HEK293T (cell line): Measurements from ENCODE around the gene BMERB1.

ENCODE experiments used
- CTCF ChIA-PET: fragments of 350-600 bp; formaldehyde crosslinking; extraction: SDS; loops from one replicate; lab custom pipeline; 2021; ENCODE audit warnings: antibody characterized with exemption, inconsistent platforms; lab: Yijun Ruan, JAX
- POLR2A ChIA-PET: fragments of 350-600 bp; formaldehyde crosslinking; extraction: SDS; loops from one replicate; lab custom pipeline; 2020; ENCODE audit warnings: antibody characterized with exemption, inconsistent platforms; lab: Yijun Ruan, JAX
- DNase-seq: peaks from one replicate; pipeline ENCODE4 v3.0.0; 2012; ENCODE audit warnings: mixed read lengths; ENCODE audit errors: extremely low spot score
- ARNT ChIP-seq: fragments of 450-650 bp; IDR thresholded peaks from 2 replicates; pipeline ENCODE4 v1.6.1; 2017; ENCODE audit warnings: mild to moderate bottlenecking
- BHLHE40 ChIP-seq: fragments of 450-650 bp; IDR thresholded peaks from 2 replicates; pipeline ENCODE4 v1.6.1; 2016; ENCODE audit warnings: mild to moderate bottlenecking, moderate library complexity, borderline replicate concordance
- CTBP1 ChIP-seq: fragments of 450-650 bp; IDR thresholded peaks from 2 replicates; pipeline ENCODE4 v1.6.1; 2016; ENCODE audit warnings: borderline replicate concordance
- ELF4 ChIP-seq: fragments of 450-650 bp; IDR thresholded peaks from 2 replicates; pipeline ENCODE4 v1.6.1; 2017; ENCODE audit warnings: antibody characterized with exemption
- FOXA1 ChIP-seq: fragments of 450-650 bp; IDR thresholded peaks from 2 replicates; pipeline ENCODE4 v1.6.1; 2016; ENCODE audit warnings: mild to moderate bottlenecking
- FOXK2 ChIP-seq: fragments of 450-650 bp; IDR thresholded peaks from 2 replicates; pipeline ENCODE4 v1.6.1; 2016; ENCODE audit warnings: mild to moderate bottlenecking
- FOXM1 ChIP-seq: fragments of 450-650 bp; IDR thresholded peaks from 2 replicates; pipeline ENCODE4 v1.6.1; 2017; ENCODE audit warnings: mild to moderate bottlenecking, borderline replicate concordance
- HDGF ChIP-seq: fragments of 450-650 bp; IDR thresholded peaks from 2 replicates; pipeline ENCODE4 v1.6.1; 2017; ENCODE audit warnings: antibody characterized with exemption, borderline replicate concordance
- L3MBTL2 ChIP-seq: fragments of 450-650 bp; conservative IDR thresholded peaks from 2 replicates; pipeline ENCODE4 v1.6.1; 2016; ENCODE audit warnings: mild to moderate bottlenecking
- LEF1 ChIP-seq: fragments of 450-650 bp; IDR thresholded peaks from 2 replicates; pipeline ENCODE4 v1.6.1; 2017; ENCODE audit warnings: mild to moderate bottlenecking, borderline replicate concordance
- NFRKB ChIP-seq: fragments of 450-650 bp; IDR thresholded peaks from 2 replicates; pipeline ENCODE4 v1.6.1; 2016; ENCODE audit warnings: mild to moderate bottlenecking, moderate library complexity
- PKNOX1 ChIP-seq: fragments of 450-650 bp; IDR thresholded peaks from 2 replicates; pipeline ENCODE4 v1.6.1; 2016
- SP1 ChIP-seq: fragments of 450-650 bp; IDR thresholded peaks from 2 replicates; pipeline ENCODE4 v1.6.1; 2017
- SUZ12 ChIP-seq: fragments of 450-650 bp; IDR thresholded peaks from 2 replicates; pipeline ENCODE4 v1.6.1; 2016; ENCODE audit warnings: mild to moderate bottlenecking
- TARDBP ChIP-seq: fragments of 450-650 bp; IDR thresholded peaks from 2 replicates; pipeline ENCODE4 v1.6.1; 2016
- ZNF384 ChIP-seq: fragments of 450-650 bp; IDR thresholded peaks from 2 replicates; pipeline ENCODE4 v1.6.1; 2016

The BMERB1 gene

GRCh38 chr16:15552507-15552906 lies 118.1 kb downstream of the BMERB1 start:
- TF ChIP-seq FOXA1 (no peak), CTBP1 (no peak), LEF1 (no peak), ELF4 (no peak)
- CTCF ChIA-PET: no interaction called here
- POLR2A ChIA-PET: no interaction called here
- no peak for DNase-seq

- TF ChIP-seq LEF1: no peak
- POLR2A ChIA-PET: no interaction called here
- CTCF ChIA-PET: no interaction called here
- no peak for DNase-seq
Measured at GRCh38 chr16:15553313-15554088, 119.1 kb downstream of the BMERB1 start.

GRCh38 chr16:15556130-15556529 lies 121.7 kb downstream of the BMERB1 start:
- DNase-seq: no peak
- POLR2A ChIA-PET: no interaction called here
- CTCF ChIA-PET: no interaction called here

GRCh38 chr16:15557258-15557657 lies 122.9 kb downstream of the BMERB1 start:
- DNase-seq: no peak
- TF ChIP-seq SP1: no peak
- TF ChIP-seq FOXK2: no peak
- TF ChIP-seq NFRKB: no peak
- TF ChIP-seq HDGF: no peak
- TF ChIP-seq ARNT: no peak
- no peak for TF ChIP-seq ELF4
- TF ChIP-seq CTBP1: no peak
- TF ChIP-seq L3MBTL2: no peak
- ChIA-PET POLR2A (no interaction called here), CTCF (interaction anchor here (0.6 kb wide), 1 partner anchor 15 kb away, joined by 11 read pairs; no protein-coding TSS in a partner anchor)

More at GRCh38 chr16:15556130-15556529, 121.7 kb downstream of the BMERB1 start:
- TF ChIP-seq SP1 (no peak), SUZ12 (no peak), ELF4 (no peak), BHLHE40 (no peak), ZNF384 (no peak), L3MBTL2 (no peak)

- TF ChIP-seq ZNF384 (no peak), PKNOX1 (no peak), FOXK2 (no peak), LEF1 (no peak), ARNT (no peak), L3MBTL2 (no peak), NFRKB (no peak), TARDBP (no peak), HDGF (no peak), SUZ12 (no peak), SP1 (no peak), FOXA1 (no peak), ELF4 (no peak), BHLHE40 (no peak), FOXM1 (no peak), CTBP1 (no peak)
- DNase-seq: no peak
- ChIA-PET CTCF (interaction anchor here (0.5 to 1.6 kb wide), 2 partner anchors 8 to 200 kb away, joined by 3 to 6 read pairs; no protein-coding TSS in a partner anchor), POLR2A (no interaction called here)
Measured at GRCh38 chr16:15559176-15559575, 124.8 kb downstream of the BMERB1 start.

GRCh38 chr16:15564604-15565339 lies 130.4 kb downstream of the BMERB1 start:
- no peak for DNase-seq
- ChIA-PET POLR2A (no interaction called here), CTCF (no interaction called here)
- no peak for TF ChIP-seq SP1
- TF ChIP-seq BHLHE40: no peak
- no peak for TF ChIP-seq FOXK2
- no peak for TF ChIP-seq FOXA1
- TF ChIP-seq NFRKB: no peak
- TF ChIP-seq FOXM1: no peak
- no peak for TF ChIP-seq LEF1
- no peak for TF ChIP-seq ZNF384
- no peak for TF ChIP-seq HDGF

GRCh38 chr16:15566095-15566494 lies 131.7 kb downstream of the BMERB1 start:
- TF ChIP-seq NFRKB (no peak), FOXM1 (no peak), L3MBTL2 (no peak), ELF4 (no peak), CTBP1 (no peak), SUZ12 (no peak), BHLHE40 (no peak), FOXA1 (no peak), LEF1 (no peak), FOXK2 (no peak), PKNOX1 (no peak)
- POLR2A ChIA-PET: no interaction called here
- no peak for DNase-seq
- CTCF ChIA-PET: no interaction called here
